ENCODE data around the gene TOR1AIP2. TPM values are rescaled to one million over a fixed set of nuclear protein-coding genes. Genes with fewer than 3 reads are reported as not detected.

TOR1AIP2 gene
- total and polyA plus RNA-seq, 8 donors, result 5.5 to 106 (median 32.2) TPM

- intact Hi-C loops (cut with DNase I; ENCODE audit: low total_unique reads), result no loop called here
- peaks cover 0 to 15% (median 0%) of the 10 kb centered on the region in 3 donors for H3K27me3 ChIP-seq
Measured at GRCh38 chr1:179820226-179820970, 57.2 kb downstream of the TOR1AIP2 start.

GRCh38 chr1:179818743-179819173 is 58.8 kb downstream of the TOR1AIP2 start:
- TF ChIP-seq POLR2A (IDR thresholded peaks at IDR 0.05) (no peak), CTCF (IDR thresholded peaks at IDR 0.05) (no peak), POLR2AphosphoS5 (IDR thresholded peaks at IDR 0.05) (no peak), EP300 (IDR thresholded peaks at IDR 0.05) (no peak)
- Histone ChIP-seq H3K27me3 (peaks cover 0 to 15% (median 0%) of the 10 kb centered on the region in 3 donors), H3K27ac (peak overlapping the region in 1 of 5 donors; percentile 36), H3K36me3 (no peaks in the 10 kb centered on the region), H3K4me3 (no peak overlapping the region), H3K9me3 (no peaks in the 10 kb centered on the region), H3K4me1 (peaks cover 14 to 27% (median 19%) of the 10 kb centered on the region in 4 donors)
- intact Hi-C loops (cut with DNase I; ENCODE audit: low total_unique reads), result no loop called here
- DNase-seq, result no peak
- WGBS, 5 donors, result 64 to 73% (median 68%) methylated on average over 10 to 14 of the region's 14 CpGs

More at GRCh38 chr1:179820226-179820970, 57.2 kb downstream of the TOR1AIP2 start:
- Histone ChIP-seq H3K4me1 (peaks cover 4 to 12% (median 6%) of the 10 kb centered on the region in 4 donors), H3K36me3 (no peaks in the 10 kb centered on the region), H3K4me3 (no peak overlapping the region), H3K9me3 (no peaks in the 10 kb centered on the region), H3K27ac (no peak overlapping the region)
- DNase-seq, result no peak
- 68 to 87% (median 81%) methylated on average over 4 to 9 of the region's 9 CpGs for WGBS, 5 donors
- TF ChIP-seq CTCF (IDR thresholded peaks at IDR 0.05), result no peak
- TF ChIP-seq POLR2AphosphoS5 (IDR thresholded peaks at IDR 0.05), result no peak
- no peak for TF ChIP-seq POLR2A (IDR thresholded peaks at IDR 0.05)
- TF ChIP-seq EP300 (IDR thresholded peaks at IDR 0.05), result no peak

- TF ChIP-seq POLR2AphosphoS5 (IDR thresholded peaks at IDR 0.05) (no peak), CTCF (IDR thresholded peaks at IDR 0.05) (no peak), POLR2A (IDR thresholded peaks at IDR 0.05) (no peak), EP300 (IDR thresholded peaks at IDR 0.05) (no peak)
- H3K4me1 ChIP-seq, result peaks cover 14 to 27% (median 19%) of the 10 kb centered on the region in 4 donors
- no peak overlapping the region for H3K4me3 ChIP-seq
- no peaks in the 10 kb centered on the region for H3K9me3 ChIP-seq
- WGBS, 5 donors, result 79 to 91% (median 86%) methylated on average over 7 of the region's 7 CpGs
- no peak for DNase-seq
- H3K27ac ChIP-seq, result peak overlapping the region in 1 of 5 donors; percentile 36
- peaks cover 0 to 15% (median 0%) of the 10 kb centered on the region in 3 donors for H3K27me3 ChIP-seq
- intact Hi-C loops (cut with DNase I; ENCODE audit: low total_unique reads), result no loop called here
- no peaks in the 10 kb centered on the region for H3K36me3 ChIP-seq
Measured at GRCh38 chr1:179818260-179818659, 59.3 kb downstream of the TOR1AIP2 start.

- Histone ChIP-seq H3K36me3 (no peaks in the 10 kb centered on the region), H3K9me3 (no peaks in the 10 kb centered on the region), H3K4me1 (peaks cover 14 to 27% (median 19%) of the 10 kb centered on the region in 4 donors), H3K27ac (peak overlapping the region in 1 of 5 donors; percentile 36), H3K27me3 (peaks cover 0 to 17% (median 0%) of the 10 kb centered on the region in 3 donors), H3K4me3 (no peak overlapping the region)
- DNase-seq, result no peak
- no peak for TF ChIP-seq CTCF (IDR thresholded peaks at IDR 0.05)
- TF ChIP-seq POLR2AphosphoS5 (IDR thresholded peaks at IDR 0.05), result no peak
- TF ChIP-seq EP300 (IDR thresholded peaks at IDR 0.05), result no peak
- no peak for TF ChIP-seq POLR2A (IDR thresholded peaks at IDR 0.05)
- intact Hi-C loops (cut with DNase I; ENCODE audit: low total_unique reads), result no loop called here
- 69 to 92% (median 75%) methylated on average over 8 of the region's 8 CpGs for WGBS, 5 donors
Measured at GRCh38 chr1:179817789-179818188, 59.8 kb downstream of the TOR1AIP2 start.
